ENCODE measurements around the gene FANCF.

The FANCF gene

DNA sequence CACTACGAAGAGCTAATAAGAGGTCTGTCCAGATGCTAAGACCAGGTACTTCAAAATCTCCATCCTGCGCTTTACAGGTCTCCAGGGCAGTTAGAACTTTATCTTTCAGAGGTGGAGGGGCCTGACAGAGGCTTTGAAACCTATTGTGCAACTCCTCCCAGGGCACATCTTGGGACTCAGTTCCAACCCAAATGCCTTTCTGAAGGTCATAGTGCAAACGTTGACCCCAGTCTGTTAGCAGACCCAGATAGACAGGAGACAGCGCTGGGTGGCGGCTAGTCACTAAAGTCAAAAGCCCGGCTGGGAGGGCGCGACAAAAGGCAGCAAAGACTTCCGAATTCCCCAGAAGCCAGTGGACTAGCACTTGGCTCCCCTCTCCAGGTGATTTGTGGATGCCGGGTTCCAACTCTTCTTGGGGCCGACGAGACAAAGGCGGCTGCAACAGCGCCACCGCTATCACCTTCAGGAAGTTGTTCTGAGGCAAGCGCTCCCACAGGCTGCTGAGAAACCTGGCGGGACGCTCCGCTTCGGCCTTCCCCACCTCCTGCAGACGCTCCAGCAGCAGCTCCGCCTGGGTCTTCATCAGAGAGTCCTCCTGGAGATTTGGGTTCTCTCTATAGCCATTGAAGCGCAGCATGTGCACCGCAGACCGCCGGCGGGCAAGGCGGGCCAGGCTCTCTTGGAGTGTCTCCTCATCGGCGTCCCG lies 728 bp downstream of the FANCF start:
- DNase-seq = peak; percentile 39

- no peak for DNase-seq
Measured at GRCh38 chr11:22617868-22618267, 7.8 kb downstream of the FANCF start.

DNA sequence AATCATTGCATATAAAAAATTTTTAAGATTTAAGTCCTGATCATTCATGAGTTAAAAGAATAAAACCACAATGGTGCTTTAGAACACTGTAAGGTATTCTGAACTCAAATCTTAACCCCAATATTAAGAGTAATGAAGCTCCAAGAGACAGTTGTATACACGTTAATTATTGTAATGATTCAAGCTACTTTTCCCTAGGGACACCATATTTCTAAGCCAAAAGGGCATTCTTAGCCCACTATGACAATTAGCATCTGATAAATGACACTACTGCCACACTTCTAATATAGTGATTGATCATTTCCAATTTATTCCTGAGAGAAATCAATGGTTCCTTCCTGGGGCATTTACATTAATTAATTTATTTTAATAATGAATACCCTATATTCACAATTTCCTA lies 21.7 kb downstream of the FANCF start:
- no peak for DNase-seq

DNA sequence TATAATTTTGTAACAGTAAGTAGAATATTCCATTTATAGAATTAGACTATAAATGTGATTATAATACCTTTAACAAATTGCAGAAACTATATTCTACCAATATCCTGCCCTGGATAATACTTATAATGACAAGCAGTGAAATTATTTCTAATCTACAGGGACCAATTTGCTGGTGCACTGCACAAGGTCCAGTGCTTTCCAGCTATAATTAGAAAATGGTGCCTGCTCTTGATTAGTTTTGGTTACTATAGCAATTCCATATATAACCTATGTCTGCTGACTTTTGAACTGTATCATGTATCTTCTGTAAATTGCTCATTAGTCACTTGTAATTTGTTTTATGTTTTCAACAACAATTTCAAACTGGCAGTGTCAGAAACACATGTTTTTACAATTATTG lies 23.1 kb downstream of the FANCF start:
- DNase-seq = no peak

GRCh38 chr11:22599458-22599857 lies 26.2 kb downstream of the FANCF start:
- no peak for DNase-seq

DNA sequence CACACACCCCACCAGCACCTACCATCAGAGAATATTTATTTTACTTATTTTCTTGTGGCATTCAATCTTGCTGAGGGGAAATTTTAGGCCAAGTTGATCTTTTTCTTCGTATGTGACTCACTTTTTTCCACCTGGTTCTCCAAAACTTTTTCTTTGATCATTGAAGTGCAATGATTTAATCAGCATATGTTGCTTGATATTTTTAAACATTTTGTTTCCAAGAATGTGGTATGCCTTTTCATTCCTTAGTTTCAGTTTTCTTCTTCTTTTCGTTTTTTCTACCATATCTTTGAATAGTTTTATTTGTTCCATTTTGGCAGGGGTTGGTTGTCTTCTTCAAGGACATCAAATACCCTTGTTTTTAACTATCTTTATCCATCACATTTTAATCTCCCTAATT lies 28.6 kb downstream of the FANCF start:
- no peak for DNase-seq

- no peak for DNase-seq
Measured at GRCh38 chr11:22584976-22585375, 40.6 kb downstream of the FANCF start.

- no peak for DNase-seq
Measured at GRCh38 chr11:22583963-22584492, 41.6 kb downstream of the FANCF start.

DNA sequence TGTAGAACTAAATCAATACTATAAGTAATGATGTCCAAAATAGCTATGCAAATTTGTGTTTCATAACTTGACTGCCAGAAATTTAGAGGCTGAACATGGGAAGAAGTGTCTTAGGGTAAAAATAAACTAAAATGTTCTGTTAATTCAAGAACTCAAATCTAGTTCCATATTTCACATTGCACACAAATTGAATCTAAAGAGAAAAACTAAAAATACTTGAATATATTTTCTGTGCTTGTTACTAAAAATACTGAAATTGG lies 43.5 kb downstream of the FANCF start:
- no peak for DNase-seq

GRCh38 chr11:22581354-22582150 lies 44.1 kb downstream of the FANCF start:
- no peak for DNase-seq

DNA sequence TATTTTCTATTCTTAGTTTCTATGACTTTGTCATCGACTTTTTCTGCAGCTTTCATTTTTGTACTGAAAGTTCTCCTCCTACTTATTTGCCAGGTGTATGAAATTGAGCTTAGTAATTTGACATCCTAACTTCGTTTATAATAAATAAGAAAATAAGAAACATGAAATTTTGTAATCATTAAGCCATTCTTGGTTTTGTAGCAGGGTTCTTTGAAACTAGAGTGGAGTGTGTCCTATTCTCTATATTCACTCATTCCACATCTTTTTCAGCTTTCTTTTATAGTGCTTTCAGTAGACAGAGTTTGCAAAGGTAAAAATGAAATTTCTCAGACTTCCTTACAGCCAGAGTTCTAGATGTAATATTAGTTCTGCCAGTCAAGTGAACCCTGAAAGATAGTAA lies 47.8 kb downstream of the FANCF start:
- no peak for DNase-seq

All from NCI-H2029 treated with DMSO at 0.1 percent for 48 hours (cell line).